HG03025 (cell line): Measurements from ENCODE around the gene GPC6.
"Not testable (repeated sequence)": the region's sequence is repeated elsewhere in the genome, so short reads cannot be mapped to it uniquely, and the experiment has no call there.

Experiments used
- ATAC-seq: cut with Tn5 transposase; IDR thresholded peaks from one replicate; pipeline ENCODE4 v1.9.1; 2021; ENCODE audit warnings: mild to moderate bottlenecking, moderate library complexity; ENCODE audit not compliant: unreplicated experiment, low FRiP score

Gene GPC6

GRCh38 chr13:94301487-94301886 is 1074.9 kb downstream of the GPC6 start:
- no peak for ATAC-seq

GRCh38 chr13:94302847-94303565 is 1076.4 kb downstream of the GPC6 start:
- not testable (repeated sequence) for ATAC-seq

- ATAC-seq: no peak
Measured at GRCh38 chr13:94303644-94304174, 1077.1 kb downstream of the GPC6 start.

- no peak for ATAC-seq
Measured at GRCh38 chr13:94305033-94305432, 1078.4 kb downstream of the GPC6 start.

GRCh38 chr13:94305463-94305862 is 1078.9 kb downstream of the GPC6 start:
- ATAC-seq: no peak

- no peak for ATAC-seq
Measured at GRCh38 chr13:94305934-94306333, 1079.3 kb downstream of the GPC6 start.

- ATAC-seq: no peak
Measured at GRCh38 chr13:94308832-94309231, 1082.2 kb downstream of the GPC6 start.

GRCh38 chr13:94309576-94309975 is 1083.0 kb downstream of the GPC6 start:
- ATAC-seq: no peak

- no peak for ATAC-seq
Measured at GRCh38 chr13:94309997-94310855, 1083.6 kb downstream of the GPC6 start.

- no peak for ATAC-seq
Measured at GRCh38 chr13:94311893-94312292, 1085.3 kb downstream of the GPC6 start.

- peak; percentile 92 for ATAC-seq
Measured at GRCh38 chr13:94312511-94313216, 1086.1 kb downstream of the GPC6 start.

GRCh38 chr13:94313321-94313910 is 1086.8 kb downstream of the GPC6 start:
- ATAC-seq: no peak

- no peak for ATAC-seq
Measured at GRCh38 chr13:94313926-94314325, 1087.3 kb downstream of the GPC6 start.

- no peak for ATAC-seq
Measured at GRCh38 chr13:94315188-94315587, 1088.6 kb downstream of the GPC6 start.

- ATAC-seq: no peak
Measured at GRCh38 chr13:94317063-94317491, 1090.5 kb downstream of the GPC6 start.

- ATAC-seq: no peak
Measured at GRCh38 chr13:94318418-94318817, 1091.8 kb downstream of the GPC6 start.

- ATAC-seq: no peak
Measured at GRCh38 chr13:94319501-94319900, 1092.9 kb downstream of the GPC6 start.

- no peak for ATAC-seq
Measured at GRCh38 chr13:94322925-94323763, 1096.5 kb downstream of the GPC6 start.
